H1 (cell line): Measurements from ENCODE around the gene TCP11.

Source experiments
- CTCF ChIP-seq, 3 experiments: IDR thresholded peaks; 1 replicate in 2 of 3; 2 replicates in 1 of 3; pipeline versions ENCODE4 v1.5.1 to v1.6.1; 2011; ENCODE audit warnings: low read length in 3 of 3, mild to moderate bottlenecking in 3 of 3, inconsistent platforms in 2 of 3, low read depth in 1 of 3, moderate library complexity in 1 of 3; ENCODE audit not compliant: insufficient read depth in 1 of 3; ENCODE audit errors: control extremely low read depth in 1 of 3
- EZH2 ChIP-seq: fragments of 200-600 bp; sonication (generic); IDR thresholded peaks from 2 replicates; pipeline ENCODE4 v1.7.1; 2012; ENCODE audit warnings: low read depth, mild to moderate bottlenecking, moderate library complexity, low read length, inconsistent platforms; ENCODE audit not compliant: severe bottlenecking
- POLR2AphosphoS5 ChIP-seq: IDR thresholded peaks from 2 replicates; pipeline ENCODE4 v1.6.1; 2011; ENCODE audit warnings: low read depth, low read length
- SIRT6 ChIP-seq: IDR thresholded peaks from one replicate; pipeline ENCODE4 v1.7.1; 2012; ENCODE audit warnings: low read length, inconsistent platforms
- SP1 ChIP-seq: IDR thresholded peaks from 2 replicates; pipeline ENCODE4 v1.6.1; 2011; ENCODE audit warnings: low read depth, low read length

GRCh38 chr6:35108309-35108885 lies 32.7 kb downstream of the TCP11 start:
- TF ChIP-seq SIRT6 (no peak), CTCF (IDR thresholded peaks at IDR 0.05; ENCODE audit: control extremely low read depth in 1 of 3, insufficient read depth in 1 of 3, low read depth in 1 of 3, low read length in 3 of 3) (no peak), POLR2AphosphoS5 (no peak), EZH2 (no peak), SP1 (no peak)
